K562 (cell line): ENCODE data around the gene PPP3CB. TPM values are rescaled to one million over a fixed set of nuclear protein-coding genes. Genes with fewer than 3 reads are reported as not detected.

Source experiments
- HNRNPH1 ChIP-seq: fragments of 200-400 bp; formaldehyde crosslinking; optimal IDR thresholded peaks from 2 replicates; pipeline ENCODE3; 2017; ENCODE audit warnings: low read depth, mild to moderate bottlenecking, low read length, moderate library complexity
- IFI16 ChIP-seq: fragments of 250-450 bp; sonication (Bioruptor Pico); IDR thresholded peaks from 2 replicates; pipeline ENCODE4 v2.1.2; 2022; ENCODE audit warnings: mild to moderate bottlenecking, inconsistent platforms
- JUND ChIP-seq, 2 experiments: IDR thresholded peaks; 2 replicates in 1 of 2; 3 replicates in 1 of 2; pipeline ENCODE4 v1.6.1; 2011; ENCODE audit warnings: borderline replicate concordance in 2 of 2, low read depth in 2 of 2, low read length in 2 of 2, improper control_type of control experiment in 1 of 2, missing biosample characterization in 1 of 2, missing genetic modification characterization in 1 of 2, missing genetic modification reagents in 1 of 2
- PCBP1 ChIP-seq: fragments of 200-400 bp; formaldehyde crosslinking; IDR thresholded peaks from 2 replicates; pipeline ENCODE4 v1.6.1; 2018; ENCODE audit warnings: mild to moderate bottlenecking, low read depth, low read length; ENCODE audit not compliant: poor library complexity, severe bottlenecking
- PRMT5 ChIP-seq: sonication (generic); formaldehyde crosslinking; IDR thresholded peaks from 2 replicates; pipeline ENCODE4 v1.5.0; 2020; ENCODE audit warnings: missing genetic modification reagents
- PTRF ChIP-seq: fragments of 450-650 bp; IDR thresholded peaks from 2 replicates; pipeline ENCODE4 v1.6.1; 2016; ENCODE audit warnings: mild to moderate bottlenecking, missing genetic modification characterization, missing compliant biosample characterization
- ZKSCAN8 ChIP-seq: fragments of 200-800 bp; sonication (Bioruptor generic); IDR thresholded peaks from 2 replicates; pipeline ENCODE4 v1.6.1; 2016; ENCODE audit warnings: missing genetic modification characterization, missing compliant biosample characterization
- ZNF592 ChIP-seq: fragments of 450-650 bp; IDR thresholded peaks from 2 replicates; pipeline ENCODE4 v1.6.1; 2017; ENCODE audit warnings: antibody characterized with exemption, mild to moderate bottlenecking
- ZNF766 ChIP-seq: fragments of 200-800 bp; sonication (Bioruptor generic); conservative IDR thresholded peaks from 2 replicates; pipeline ENCODE4 v1.6.1; 2016; ENCODE audit warnings: missing genetic modification characterization, missing compliant biosample characterization
- polyA plus RNA-seq, 8 experiments: library from polyadenylated mRNA; depleted of rRNA in 4 of 8; stranded (reverse) in 5 of 8; unstranded in 3 of 8; fragments of >200 nt; fragmentation: Nextera tagmentation in 2 of 8; fragmentation: Illumina TruSeq in 1 of 8; extraction: Ambion mirVana in 2 of 8; extraction: Trizol in 1 of 8; gene quantifications; 2 replicates each; pipeline versions ENCODE4 v1.2.1 to v1.2.3, GENCODE V29; 2011 to 2014; ENCODE audit warnings: inconsistent platforms in 1 of 8, missing spikeins in 1 of 8
- total RNA-seq, 7 experiments: library from RNA; depleted of rRNA in 6 of 7; stranded (reverse); fragments of >200 nt in 6 of 7; fragmentation: Illumina TruSeq in 2 of 7; extraction: Trizol in 2 of 7; gene quantifications; 2 replicates each; pipeline versions ENCODE4 v1.2.1 to v1.2.3, GENCODE V29; 2011 to 2021; ENCODE audit warnings: low replicate concordance in 1 of 7
- TF ChIP-seq, protein P1 (sequence below): fragments of 450-650 bp; IDR thresholded peaks from 2 replicates; pipeline ENCODE4 v1.6.1; 2016; ENCODE audit warnings: mild to moderate bottlenecking, moderate library complexity

Gene PPP3CB
- total and polyA plus RNA-seq, 9 of the 15 experiments (the other 6 are each of a cell fraction or from before 2014, with no cell fraction given) = 9.6 to 27.6 (median 17.8) TPM

- TF ChIP-seq ZNF766 (CRISPR knock-in tag) (peak; percentile 58; the same call in 1 of the 2 replicates), PRMT5 (CRISPR knock-in tag) (no peak), IFI16 (CRISPR knock-in tag) (0 out of 2 replicates have a peak, but pooled peaks have one; percentile 9), HNRNPH1 (no peak), ZKSCAN8 (CRISPR knock-in tag) (no peak), PCBP1 (no peak), ZNF592 (0 out of 2 replicates have a peak, but pooled peaks have one; percentile 22), JUND (IDR thresholded peaks at IDR 0.05; ENCODE audit: borderline replicate concordance, low read depth, low read length) (no peak), JUND (tag; IDR thresholded peaks at IDR 0.05; ENCODE audit: borderline replicate concordance, low read depth, low read length) (peak; percentile 17; the same call in 1 of the 3 replicates), PTRF (tag) (no peak)
- TF ChIP-seq, protein P1, sequence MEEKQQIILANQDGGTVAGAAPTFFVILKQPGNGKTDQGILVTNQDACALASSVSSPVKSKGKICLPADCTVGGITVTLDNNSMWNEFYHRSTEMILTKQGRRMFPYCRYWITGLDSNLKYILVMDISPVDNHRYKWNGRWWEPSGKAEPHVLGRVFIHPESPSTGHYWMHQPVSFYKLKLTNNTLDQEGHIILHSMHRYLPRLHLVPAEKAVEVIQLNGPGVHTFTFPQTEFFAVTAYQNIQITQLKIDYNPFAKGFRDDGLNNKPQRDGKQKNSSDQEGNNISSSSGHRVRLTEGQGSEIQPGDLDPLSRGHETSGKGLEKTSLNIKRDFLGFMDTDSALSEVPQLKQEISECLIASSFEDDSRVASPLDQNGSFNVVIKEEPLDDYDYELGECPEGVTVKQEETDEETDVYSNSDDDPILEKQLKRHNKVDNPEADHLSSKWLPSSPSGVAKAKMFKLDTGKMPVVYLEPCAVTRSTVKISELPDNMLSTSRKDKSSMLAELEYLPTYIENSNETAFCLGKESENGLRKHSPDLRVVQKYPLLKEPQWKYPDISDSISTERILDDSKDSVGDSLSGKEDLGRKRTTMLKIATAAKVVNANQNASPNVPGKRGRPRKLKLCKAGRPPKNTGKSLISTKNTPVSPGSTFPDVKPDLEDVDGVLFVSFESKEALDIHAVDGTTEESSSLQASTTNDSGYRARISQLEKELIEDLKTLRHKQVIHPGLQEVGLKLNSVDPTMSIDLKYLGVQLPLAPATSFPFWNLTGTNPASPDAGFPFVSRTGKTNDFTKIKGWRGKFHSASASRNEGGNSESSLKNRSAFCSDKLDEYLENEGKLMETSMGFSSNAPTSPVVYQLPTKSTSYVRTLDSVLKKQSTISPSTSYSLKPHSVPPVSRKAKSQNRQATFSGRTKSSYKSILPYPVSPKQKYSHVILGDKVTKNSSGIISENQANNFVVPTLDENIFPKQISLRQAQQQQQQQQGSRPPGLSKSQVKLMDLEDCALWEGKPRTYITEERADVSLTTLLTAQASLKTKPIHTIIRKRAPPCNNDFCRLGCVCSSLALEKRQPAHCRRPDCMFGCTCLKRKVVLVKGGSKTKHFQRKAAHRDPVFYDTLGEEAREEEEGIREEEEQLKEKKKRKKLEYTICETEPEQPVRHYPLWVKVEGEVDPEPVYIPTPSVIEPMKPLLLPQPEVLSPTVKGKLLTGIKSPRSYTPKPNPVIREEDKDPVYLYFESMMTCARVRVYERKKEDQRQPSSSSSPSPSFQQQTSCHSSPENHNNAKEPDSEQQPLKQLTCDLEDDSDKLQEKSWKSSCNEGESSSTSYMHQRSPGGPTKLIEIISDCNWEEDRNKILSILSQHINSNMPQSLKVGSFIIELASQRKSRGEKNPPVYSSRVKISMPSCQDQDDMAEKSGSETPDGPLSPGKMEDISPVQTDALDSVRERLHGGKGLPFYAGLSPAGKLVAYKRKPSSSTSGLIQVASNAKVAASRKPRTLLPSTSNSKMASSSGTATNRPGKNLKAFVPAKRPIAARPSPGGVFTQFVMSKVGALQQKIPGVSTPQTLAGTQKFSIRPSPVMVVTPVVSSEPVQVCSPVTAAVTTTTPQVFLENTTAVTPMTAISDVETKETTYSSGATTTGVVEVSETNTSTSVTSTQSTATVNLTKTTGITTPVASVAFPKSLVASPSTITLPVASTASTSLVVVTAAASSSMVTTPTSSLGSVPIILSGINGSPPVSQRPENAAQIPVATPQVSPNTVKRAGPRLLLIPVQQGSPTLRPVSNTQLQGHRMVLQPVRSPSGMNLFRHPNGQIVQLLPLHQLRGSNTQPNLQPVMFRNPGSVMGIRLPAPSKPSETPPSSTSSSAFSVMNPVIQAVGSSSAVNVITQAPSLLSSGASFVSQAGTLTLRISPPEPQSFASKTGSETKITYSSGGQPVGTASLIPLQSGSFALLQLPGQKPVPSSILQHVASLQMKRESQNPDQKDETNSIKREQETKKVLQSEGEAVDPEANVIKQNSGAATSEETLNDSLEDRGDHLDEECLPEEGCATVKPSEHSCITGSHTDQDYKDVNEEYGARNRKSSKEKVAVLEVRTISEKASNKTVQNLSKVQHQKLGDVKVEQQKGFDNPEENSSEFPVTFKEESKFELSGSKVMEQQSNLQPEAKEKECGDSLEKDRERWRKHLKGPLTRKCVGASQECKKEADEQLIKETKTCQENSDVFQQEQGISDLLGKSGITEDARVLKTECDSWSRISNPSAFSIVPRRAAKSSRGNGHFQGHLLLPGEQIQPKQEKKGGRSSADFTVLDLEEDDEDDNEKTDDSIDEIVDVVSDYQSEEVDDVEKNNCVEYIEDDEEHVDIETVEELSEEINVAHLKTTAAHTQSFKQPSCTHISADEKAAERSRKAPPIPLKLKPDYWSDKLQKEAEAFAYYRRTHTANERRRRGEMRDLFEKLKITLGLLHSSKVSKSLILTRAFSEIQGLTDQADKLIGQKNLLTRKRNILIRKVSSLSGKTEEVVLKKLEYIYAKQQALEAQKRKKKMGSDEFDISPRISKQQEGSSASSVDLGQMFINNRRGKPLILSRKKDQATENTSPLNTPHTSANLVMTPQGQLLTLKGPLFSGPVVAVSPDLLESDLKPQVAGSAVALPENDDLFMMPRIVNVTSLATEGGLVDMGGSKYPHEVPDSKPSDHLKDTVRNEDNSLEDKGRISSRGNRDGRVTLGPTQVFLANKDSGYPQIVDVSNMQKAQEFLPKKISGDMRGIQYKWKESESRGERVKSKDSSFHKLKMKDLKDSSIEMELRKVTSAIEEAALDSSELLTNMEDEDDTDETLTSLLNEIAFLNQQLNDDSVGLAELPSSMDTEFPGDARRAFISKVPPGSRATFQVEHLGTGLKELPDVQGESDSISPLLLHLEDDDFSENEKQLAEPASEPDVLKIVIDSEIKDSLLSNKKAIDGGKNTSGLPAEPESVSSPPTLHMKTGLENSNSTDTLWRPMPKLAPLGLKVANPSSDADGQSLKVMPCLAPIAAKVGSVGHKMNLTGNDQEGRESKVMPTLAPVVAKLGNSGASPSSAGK = no peak
Measured at GRCh38 chr10:73413108-73413527, 82.7 kb downstream of the PPP3CB start (continued).
